Trophoblast cell (in vitro differentiated cells and primary cell): ENCODE measurements around the gene EDN1.
A peak's percentile ranks its signal among the peaks of the same experiment; 100 is the strongest.

Experiments
- DNase-seq, 2 donors: peaks; one replicate each; pipeline ENCODE4 v3.0.0-alpha.2; 2016
- H2AFZ ChIP-seq: 2 replicates; pipeline ENCODE4 v1.6.1; 2013; ENCODE audit warnings: low read length, moderate library complexity, mild to moderate bottlenecking; ENCODE audit not compliant: insufficient read depth, poor library complexity
- H2AK5ac ChIP-seq: 2 replicates; pipeline ENCODE4 v1.6.1; 2013; ENCODE audit warnings: mild to moderate bottlenecking, low read length
- H2BK120ac ChIP-seq: 2 replicates; pipeline ENCODE4 v1.6.1; 2013; ENCODE audit warnings: low read length, mild to moderate bottlenecking, moderate library complexity; ENCODE audit not compliant: insufficient read depth, poor library complexity
- H2BK12ac ChIP-seq: 2 replicates; pipeline ENCODE4 v1.6.1; 2013; ENCODE audit warnings: mild to moderate bottlenecking, low read length, moderate library complexity
- H2BK5ac ChIP-seq: 2 replicates; pipeline ENCODE4 v1.6.1; 2013; ENCODE audit warnings: low read length, low read depth, moderate library complexity, mild to moderate bottlenecking; ENCODE audit not compliant: poor library complexity
- H3K14ac ChIP-seq: 2 replicates; pipeline ENCODE4 v1.6.1; 2013; ENCODE audit warnings: mild to moderate bottlenecking, low read length
- H3K18ac ChIP-seq: 2 replicates; pipeline ENCODE4 v1.6.1; 2013; ENCODE audit warnings: mild to moderate bottlenecking, low read length
- H3K23ac ChIP-seq: 2 replicates; pipeline ENCODE4 v1.6.1; 2013; ENCODE audit warnings: low read length
- H3K27ac ChIP-seq: 2 replicates; pipeline ENCODE4 v1.5.1; 2013; ENCODE audit warnings: low read depth, mild to moderate bottlenecking, inconsistent platforms, low read length, moderate library complexity
- H3K27me3 ChIP-seq: 2 replicates; pipeline ENCODE4 v1.6.1; 2013; ENCODE audit warnings: inconsistent platforms, mild to moderate bottlenecking, low read length, moderate library complexity; ENCODE audit not compliant: insufficient read depth
- H3K36me3 ChIP-seq, 2 experiments: 1 replicate in 1 of 2; 2 replicates in 1 of 2; pipeline ENCODE4 v1.6.1; 2013; ENCODE audit warnings: low read length in 2 of 2, mild to moderate bottlenecking in 2 of 2, moderate library complexity in 1 of 2; ENCODE audit not compliant: insufficient read depth in 2 of 2, control insufficient read depth in 1 of 2
- H3K4ac ChIP-seq: 2 replicates; pipeline ENCODE4 v1.6.1; 2013; ENCODE audit warnings: low read depth, mild to moderate bottlenecking, low read length, moderate library complexity
- H3K4me1 ChIP-seq, 2 experiments: 1 replicate in 1 of 2; 2 replicates in 1 of 2; pipeline ENCODE4 v1.6.1; 2013; ENCODE audit warnings: low read length in 2 of 2, mild to moderate bottlenecking in 2 of 2, moderate library complexity in 1 of 2; ENCODE audit not compliant: insufficient read depth in 2 of 2, control insufficient read depth in 1 of 2
- H3K4me2 ChIP-seq: 2 replicates; pipeline ENCODE4 v1.6.1; 2013; ENCODE audit warnings: inconsistent platforms, mild to moderate bottlenecking, low read length, moderate library complexity
- H3K4me3 ChIP-seq: 2 replicates; pipeline ENCODE4 v1.5.1; 2013; ENCODE audit warnings: mild to moderate bottlenecking, low read depth, low read length, inconsistent platforms
- H3K79me1 ChIP-seq: one replicate; pipeline ENCODE4 v1.6.1; 2013; ENCODE audit warnings: low read length
- H3K79me2 ChIP-seq: 2 replicates; pipeline ENCODE4 v1.6.1; 2013; ENCODE audit warnings: low read length, mild to moderate bottlenecking; ENCODE audit not compliant: control insufficient read depth, insufficient read depth, poor library complexity
- H3K9ac ChIP-seq: 2 replicates; pipeline ENCODE4 v1.6.1; 2013; ENCODE audit warnings: mild to moderate bottlenecking, low read length
- H3K9me3 ChIP-seq: 2 replicates; pipeline ENCODE4 v1.6.1; 2013; ENCODE audit warnings: low read depth, mild to moderate bottlenecking, control low read depth, inconsistent platforms, low read length; ENCODE audit not compliant: insufficient read depth
- H4K12ac ChIP-seq: 2 replicates; pipeline ENCODE4 v1.6.1; 2013; ENCODE audit warnings: low read depth, mild to moderate bottlenecking, low read length, moderate library complexity
- H4K8ac ChIP-seq: 2 replicates; pipeline ENCODE4 v1.6.1; 2013; ENCODE audit warnings: low read depth, mild to moderate bottlenecking, low read length, moderate library complexity
- H4K91ac ChIP-seq: one replicate; pipeline ENCODE4 v1.6.1; 2013; ENCODE audit warnings: low read depth, mild to moderate bottlenecking, low read length, moderate library complexity
- WGBS: extraction: QIAGEN DNeasy Blood & Tissue Kit; methylation state at CpG from one replicate; pipeline ENCODE4 v1.1.7; 2013; ENCODE audit warnings: missing lambda C conversion rate; ENCODE audit not compliant: insufficient read length, insufficient coverage; ENCODE audit errors: extremely low coverage; 5-methylcytosine and 5-hydroxymethylcytosine counted together

The EDN1 gene

GRCh38 chr6:12288211-12288618 lies 1.9 kb upstream of the EDN1 start:
- H3K9me3 ChIP-seq = no peaks in the 10 kb centered on the region
- H3K27me3 ChIP-seq = no peaks in the 10 kb centered on the region
- H4K91ac ChIP-seq = peak overlapping the region; percentile 58
- no peak overlapping the region for H3K4me2 ChIP-seq
- peak overlapping the region; percentile 63 for H2BK12ac ChIP-seq
- H4K12ac ChIP-seq = no peak overlapping the region
- H3K79me2 ChIP-seq = peaks cover 2% of the 10 kb centered on the region
- no peak overlapping the region for H3K4me3 ChIP-seq
- no CpG with 5 or more reads among the region's 13 CpGs for WGBS
- peak overlapping the region; percentile 37 for H2AK5ac ChIP-seq
- no peak overlapping the region for H3K23ac ChIP-seq
- peak overlapping the region; percentile 32 for H3K14ac ChIP-seq
- no peak overlapping the region for H3K9ac ChIP-seq
- H3K79me1 ChIP-seq = peaks cover 10% of the 10 kb centered on the region
- peaks cover 2 to 3% of the 10 kb centered on the region in 2 experiments for H3K36me3 ChIP-seq
- H4K8ac ChIP-seq = peak overlapping the region; percentile 36
- DNase-seq = peak; percentile 78 to 80
- peaks cover 12 to 26% of the 10 kb centered on the region in 2 experiments for H3K4me1 ChIP-seq
- H3K27ac ChIP-seq = no peak overlapping the region
- H2BK5ac ChIP-seq = no peak overlapping the region
- H2AFZ ChIP-seq = no peak overlapping the region
- H3K18ac ChIP-seq = no peak overlapping the region
- peak overlapping the region; percentile 48 for H2BK120ac ChIP-seq
- H3K4ac ChIP-seq = no peak overlapping the region

GRCh38 chr6:12288914-12289313 lies 1.2 kb upstream of the EDN1 start:
- peaks cover 12 to 27% of the 10 kb centered on the region in 2 experiments for H3K4me1 ChIP-seq
- no peak overlapping the region for H3K23ac ChIP-seq
- no peak overlapping the region for H2AFZ ChIP-seq
- H3K14ac ChIP-seq = no peak overlapping the region
- no peak overlapping the region for H2BK5ac ChIP-seq
- peaks cover 2% of the 10 kb centered on the region for H3K79me2 ChIP-seq
- H3K27me3 ChIP-seq = no peaks in the 10 kb centered on the region
- no peak overlapping the region for H3K27ac ChIP-seq
- peak in 1 of 2 donors; percentile 28 for DNase-seq
- peaks cover 2 to 4% of the 10 kb centered on the region in 2 experiments for H3K36me3 ChIP-seq
- H3K18ac ChIP-seq = no peak overlapping the region
- no peak overlapping the region for H4K12ac ChIP-seq
- H3K4me2 ChIP-seq = peak overlapping the region; percentile 83
- H2BK12ac ChIP-seq = no peak overlapping the region
- no CpG with 5 or more reads among the region's 3 CpGs for WGBS
- H3K9me3 ChIP-seq = no peaks in the 10 kb centered on the region
- no peak overlapping the region for H2BK120ac ChIP-seq
- H3K4me3 ChIP-seq = no peak overlapping the region
- no peak overlapping the region for H3K9ac ChIP-seq
- H2AK5ac ChIP-seq = no peak overlapping the region
- no peak overlapping the region for H4K8ac ChIP-seq
- no peak overlapping the region for H3K4ac ChIP-seq
- peaks cover 10% of the 10 kb centered on the region for H3K79me1 ChIP-seq
- peak overlapping the region; percentile 38 for H4K91ac ChIP-seq

GRCh38 chr6:12289365-12289919 lies 719 bp upstream of the EDN1 start:
- Histone ChIP-seq H3K36me3 (peaks cover 2 to 4% of the 10 kb centered on the region in 2 experiments), H3K23ac (no peak overlapping the region), H3K4me2 (peak overlapping the region; percentile 83), H2AK5ac (no peak overlapping the region), H2BK12ac (peak overlapping the region; percentile 27), H3K4ac (no peak overlapping the region), H2AFZ (peak overlapping the region; percentile 59), H4K91ac (peak overlapping the region; percentile 32), H3K18ac (no peak overlapping the region), H3K27me3 (no peaks in the 10 kb centered on the region), H3K9ac (peak overlapping the region; percentile 51), H4K8ac (no peak overlapping the region), H2BK120ac (peak overlapping the region; percentile 52), H3K27ac (peak overlapping the region; percentile 95), H3K9me3 (no peaks in the 10 kb centered on the region), H2BK5ac (peak overlapping the region; percentile 42), H3K79me1 (peaks cover 10% of the 10 kb centered on the region), H3K4me1 (peaks cover 12 to 27% of the 10 kb centered on the region in 2 experiments), H3K14ac (no peak overlapping the region), H4K12ac (no peak overlapping the region), H3K79me2 (peaks cover 2% of the 10 kb centered on the region), H3K4me3 (no peak overlapping the region)
- peak; percentile 74 to 91 for DNase-seq
- no CpG with 5 or more reads among the region's 13 CpGs for WGBS

- Histone ChIP-seq H3K9me3 (no peaks in the 10 kb centered on the region), H3K23ac (no peak overlapping the region), H2AFZ (no peak overlapping the region), H3K79me1 (peaks cover 10% of the 10 kb centered on the region), H4K91ac (no peak overlapping the region), H3K4me2 (peak overlapping the region; percentile 69), H3K4me3 (peak overlapping the region; percentile 75), H3K27ac (no peak overlapping the region), H3K14ac (no peak overlapping the region), H3K27me3 (no peaks in the 10 kb centered on the region), H3K36me3 (peaks cover 6 to 10% of the 10 kb centered on the region in 2 experiments), H2BK12ac (peak overlapping the region; percentile 51), H3K4ac (no peak overlapping the region), H3K18ac (peak overlapping the region; percentile 38), H3K79me2 (peaks cover 2% of the 10 kb centered on the region), H3K4me1 (peaks cover 12 to 32% of the 10 kb centered on the region in 2 experiments), H2BK5ac (peak overlapping the region; percentile 29), H4K12ac (no peak overlapping the region), H4K8ac (no peak overlapping the region), H2BK120ac (no peak overlapping the region), H2AK5ac (no peak overlapping the region), H3K9ac (peak overlapping the region; percentile 82)
- no CpG with 5 or more reads among the region's 12 CpGs for WGBS
- no peak for DNase-seq
Measured at GRCh38 chr6:12291071-12291838, 1.1 kb downstream of the EDN1 start.
